HuH-7 (cell line): ENCODE results near the gene MATN4.

ENCODE experiments used
- DNase-seq: peaks from one replicate; pipeline ENCODE4 v3.0.0; 2011; ENCODE audit warnings: low spot score

Gene MATN4

GRCh38 chr20:45341579-45341938 lies 33.5 kb upstream of the MATN4 start:
- no peak for DNase-seq

- no peak for DNase-seq
Observed at GRCh38 chr20:45340951-45341350, 32.9 kb upstream of the MATN4 start.

GRCh38 chr20:45340236-45340847 lies 32.2 kb upstream of the MATN4 start:
- no peak for DNase-seq

- no peak for DNase-seq
Observed at GRCh38 chr20:45339799-45340198, 31.7 kb upstream of the MATN4 start.

GRCh38 chr20:45339084-45339483 lies 31.0 kb upstream of the MATN4 start:
- DNase-seq = no peak

- DNase-seq = no peak
Observed at GRCh38 chr20:45338121-45339030, 30.3 kb upstream of the MATN4 start.

GRCh38 chr20:45337367-45338120 lies 29.4 kb upstream of the MATN4 start:
- no peak for DNase-seq

GRCh38 chr20:45336530-45337366 lies 28.6 kb upstream of the MATN4 start:
- DNase-seq = no peak

- no peak for DNase-seq
Observed at GRCh38 chr20:45330476-45330875, 22.4 kb upstream of the MATN4 start.

GRCh38 chr20:45329497-45330319 lies 21.6 kb upstream of the MATN4 start:
- no peak for DNase-seq

- DNase-seq = no peak
Observed at GRCh38 chr20:45328451-45328850, 20.4 kb upstream of the MATN4 start.

- no peak for DNase-seq
Observed at GRCh38 chr20:45325371-45325770, 17.3 kb upstream of the MATN4 start.

- DNase-seq = no peak
Observed at GRCh38 chr20:45323731-45324130, 15.6 kb upstream of the MATN4 start.

- DNase-seq = peak; percentile 72
Observed at GRCh38 chr20:45322952-45323383, 14.9 kb upstream of the MATN4 start.

GRCh38 chr20:45320948-45321595 lies 13.0 kb upstream of the MATN4 start:
- DNase-seq = no peak

GRCh38 chr20:45318948-45319347 lies 10.8 kb upstream of the MATN4 start:
- DNase-seq = no peak

- DNase-seq = no peak
Observed at GRCh38 chr20:45318386-45318939, 10.4 kb upstream of the MATN4 start.

GRCh38 chr20:45317826-45318225 lies 9.7 kb upstream of the MATN4 start:
- DNase-seq = no peak

- DNase-seq = no peak
Observed at GRCh38 chr20:45316150-45317080, 8.3 kb upstream of the MATN4 start.
